Spinal cord (tissue), 10 donors: Measurements from ENCODE around the gene FAM83G. TPM values are rescaled to one million over a fixed set of nuclear protein-coding genes. Genes with fewer than 3 reads are reported as not detected.
A peak's percentile ranks its signal among the peaks of the same experiment; 100 is the strongest.

Source experiments
- DNase-seq, 6 donors: peaks; one replicate each; pipeline versions ENCODE4 v3.0.0 to v3.0.0-alpha.2; 2013 to 2015; ENCODE audit warnings: low spot score in 6 of 6, low read depth in 4 of 6
- H3K27ac ChIP-seq: one replicate; pipeline ENCODE4 v1.5.1; 2013; ENCODE audit warnings: low read depth, low read length, control low read depth
- H3K27me3 ChIP-seq: one replicate; pipeline ENCODE4 v1.6.1; 2013; ENCODE audit warnings: low read length; ENCODE audit not compliant: control insufficient read depth, insufficient read depth
- H3K36me3 ChIP-seq: one replicate; pipeline ENCODE4 v1.6.1; 2013; ENCODE audit warnings: low read length; ENCODE audit not compliant: control insufficient read depth, insufficient read depth
- H3K4me1 ChIP-seq: one replicate; pipeline ENCODE4 v1.6.1; 2013; ENCODE audit warnings: low read length; ENCODE audit not compliant: control insufficient read depth, insufficient read depth
- H3K4me3 ChIP-seq: one replicate; pipeline ENCODE4 v1.5.1; 2013; ENCODE audit warnings: low read depth, low read length, control low read depth
- H3K9me3 ChIP-seq: one replicate; pipeline ENCODE4 v1.6.1; 2013; ENCODE audit warnings: low read length; ENCODE audit not compliant: control insufficient read depth, insufficient read depth
- WGBS: methylation state at CpG from one replicate; pipeline ENCODE4 v1.1.5; 2013; ENCODE audit warnings: missing lambda C conversion rate; ENCODE audit not compliant: insufficient coverage; 5-methylcytosine and 5-hydroxymethylcytosine counted together
- polyA plus RNA-seq, 2 donors: library from polyadenylated mRNA; unstranded; fragments of 120-200 nt; gene quantifications; one replicate each; pipeline ENCODE4 v1.2.1, GENCODE V29; 2013; ENCODE audit not compliant: insufficient read length in 2 of 2
- total RNA-seq, 2 donors: library from RNA; depleted of rRNA in 1 of 2; stranded (reverse); fragments of 120-200 nt in 1 of 2; fragments of >200 nt in 1 of 2; gene quantifications; one replicate each; pipeline versions ENCODE4 v1.2.3 to v1.2.4, GENCODE V29; 2013 to 2014
- donor health status: healthy.

Gene FAM83G
- total and polyA plus RNA-seq, 4 donors = 1.2 to 2.1 (median 1.6) TPM

DNA sequence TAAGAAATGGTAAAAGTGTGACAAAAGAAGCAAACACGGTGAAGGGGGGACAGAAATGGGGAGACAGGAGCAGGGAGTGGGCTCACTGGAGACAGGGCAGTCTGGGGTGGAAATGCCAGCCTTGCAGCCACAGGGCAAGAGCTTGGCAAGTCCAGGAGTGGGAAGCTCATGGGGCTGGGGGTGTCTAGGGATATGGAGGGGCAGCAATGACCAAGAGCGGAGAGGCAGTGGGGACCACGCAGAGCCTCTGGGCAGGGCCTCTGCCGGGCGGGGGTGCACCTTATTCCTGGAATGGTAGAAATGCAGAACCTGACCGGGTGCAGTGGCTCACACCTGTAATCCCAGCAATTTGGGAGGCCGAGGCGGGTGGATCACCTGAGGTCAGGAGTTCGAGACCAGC is 40.0 kb downstream of the FAM83G start:
- DNase-seq = no peak

DNA sequence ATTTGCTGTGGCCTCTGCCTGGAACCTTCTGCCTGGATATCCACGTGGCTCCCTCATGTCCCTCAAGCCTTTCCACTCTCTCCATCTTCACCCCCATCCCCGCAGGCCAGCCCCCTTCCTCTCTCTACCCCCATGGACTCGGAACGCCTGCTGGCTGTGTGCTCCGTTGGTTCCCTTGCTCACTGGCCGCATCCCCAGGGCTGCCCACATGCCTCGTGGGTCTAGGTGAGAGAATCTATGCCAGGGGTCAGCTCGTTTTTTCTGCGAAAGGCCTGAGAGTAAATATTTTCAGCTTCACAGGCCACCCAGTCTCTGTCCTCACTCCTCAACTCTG is 40.6 kb downstream of the FAM83G start:
- Histone ChIP-seq H3K36me3 (peaks cover under 1% of the 10 kb centered on the region), H3K4me1 (peaks cover 16% of the 10 kb centered on the region), H3K27me3 (no peaks in the 10 kb centered on the region), H3K9me3 (no peaks in the 10 kb centered on the region), H3K4me3 (no peak overlapping the region), H3K27ac (no peak overlapping the region)
- DNase-seq = no peak
- 84% methylated on average over 8 of the region's 9 CpGs for WGBS

More for the DNA sequence above, 40.0 kb downstream of the FAM83G start:
- WGBS = 89% methylated on average over 6 of the region's 9 CpGs
- H3K4me3 ChIP-seq = no peak overlapping the region
- no peaks in the 10 kb centered on the region for H3K27me3 ChIP-seq
- H3K27ac ChIP-seq = no peak overlapping the region
- peaks cover 22% of the 10 kb centered on the region for H3K4me1 ChIP-seq
- H3K9me3 ChIP-seq = no peaks in the 10 kb centered on the region
- peaks cover 5% of the 10 kb centered on the region for H3K36me3 ChIP-seq

DNA sequence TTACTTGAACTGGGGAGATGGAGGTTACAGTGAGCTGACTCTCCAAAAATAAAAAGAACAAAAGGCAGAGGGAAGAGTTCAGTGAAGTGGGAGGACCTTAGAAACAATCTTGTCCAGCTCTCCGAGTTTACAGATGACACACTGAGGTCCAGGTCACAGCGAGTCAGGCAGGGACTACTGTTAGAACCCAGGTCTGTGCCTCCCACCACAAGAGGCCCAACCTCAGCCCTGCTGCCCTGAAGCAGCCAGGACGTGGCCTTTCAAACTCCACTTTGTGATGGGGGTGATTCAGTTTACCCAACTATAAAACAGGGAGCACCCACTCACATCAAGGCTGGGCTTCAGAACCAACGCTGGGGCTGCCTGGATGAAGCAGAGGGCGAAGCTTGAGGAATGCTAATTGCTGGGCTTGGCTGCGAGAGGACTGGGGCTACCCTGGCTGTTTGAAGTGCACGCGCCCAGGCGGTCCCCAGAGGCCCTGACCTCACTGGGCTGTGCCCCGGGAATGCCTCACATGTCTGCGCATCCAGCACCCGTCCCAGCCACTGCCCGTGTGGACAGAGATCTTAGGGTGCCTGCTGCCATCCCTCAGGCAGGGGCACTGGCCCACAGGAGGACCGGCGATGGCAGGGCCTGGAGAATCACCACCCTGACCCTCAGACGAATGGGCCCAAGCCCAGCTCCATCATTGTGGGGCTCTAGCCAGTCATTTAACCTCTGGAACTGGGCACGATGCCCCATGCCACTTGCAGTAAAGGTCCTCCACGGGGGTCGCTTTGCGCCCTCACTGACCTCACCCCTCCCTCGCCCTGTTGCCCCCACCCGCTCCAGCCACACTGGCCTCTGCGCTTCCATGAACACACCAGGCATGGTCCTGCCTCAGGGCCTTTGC is 41.2 kb downstream of the FAM83G start:
- Histone ChIP-seq H3K27ac (no peak overlapping the region), H3K27me3 (no peaks in the 10 kb centered on the region), H3K36me3 (no peaks in the 10 kb centered on the region), H3K4me1 (peaks cover 15% of the 10 kb centered on the region), H3K9me3 (no peaks in the 10 kb centered on the region), H3K4me3 (no peak overlapping the region)
- 85% methylated on average over 21 of the region's 23 CpGs for WGBS
- DNase-seq = no peak

DNA sequence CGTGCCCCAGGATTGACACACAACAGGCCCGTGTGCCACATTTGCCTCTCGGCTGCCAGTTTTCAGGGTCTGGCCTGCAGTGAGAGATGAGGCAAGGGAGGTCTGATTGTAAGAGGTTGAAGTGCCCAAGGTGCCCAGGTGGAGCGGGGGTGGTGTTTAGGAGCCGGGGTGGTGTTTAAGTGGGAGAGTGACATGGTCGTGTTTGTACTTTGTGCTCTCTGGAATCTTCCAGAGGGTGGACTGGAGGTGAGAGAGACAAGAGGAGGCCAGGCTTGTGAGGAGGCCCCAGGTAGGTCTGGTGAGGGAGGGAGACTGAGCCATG is 42.1 kb downstream of the FAM83G start:
- no peak for DNase-seq
- H3K36me3 ChIP-seq = no peaks in the 10 kb centered on the region
- H3K4me3 ChIP-seq = no peak overlapping the region
- H3K27me3 ChIP-seq = no peaks in the 10 kb centered on the region
- H3K27ac ChIP-seq = no peak overlapping the region
- H3K9me3 ChIP-seq = no peaks in the 10 kb centered on the region
- WGBS = 63% methylated on average over 6 of the region's 6 CpGs
- peaks cover 6% of the 10 kb centered on the region for H3K4me1 ChIP-seq

DNA sequence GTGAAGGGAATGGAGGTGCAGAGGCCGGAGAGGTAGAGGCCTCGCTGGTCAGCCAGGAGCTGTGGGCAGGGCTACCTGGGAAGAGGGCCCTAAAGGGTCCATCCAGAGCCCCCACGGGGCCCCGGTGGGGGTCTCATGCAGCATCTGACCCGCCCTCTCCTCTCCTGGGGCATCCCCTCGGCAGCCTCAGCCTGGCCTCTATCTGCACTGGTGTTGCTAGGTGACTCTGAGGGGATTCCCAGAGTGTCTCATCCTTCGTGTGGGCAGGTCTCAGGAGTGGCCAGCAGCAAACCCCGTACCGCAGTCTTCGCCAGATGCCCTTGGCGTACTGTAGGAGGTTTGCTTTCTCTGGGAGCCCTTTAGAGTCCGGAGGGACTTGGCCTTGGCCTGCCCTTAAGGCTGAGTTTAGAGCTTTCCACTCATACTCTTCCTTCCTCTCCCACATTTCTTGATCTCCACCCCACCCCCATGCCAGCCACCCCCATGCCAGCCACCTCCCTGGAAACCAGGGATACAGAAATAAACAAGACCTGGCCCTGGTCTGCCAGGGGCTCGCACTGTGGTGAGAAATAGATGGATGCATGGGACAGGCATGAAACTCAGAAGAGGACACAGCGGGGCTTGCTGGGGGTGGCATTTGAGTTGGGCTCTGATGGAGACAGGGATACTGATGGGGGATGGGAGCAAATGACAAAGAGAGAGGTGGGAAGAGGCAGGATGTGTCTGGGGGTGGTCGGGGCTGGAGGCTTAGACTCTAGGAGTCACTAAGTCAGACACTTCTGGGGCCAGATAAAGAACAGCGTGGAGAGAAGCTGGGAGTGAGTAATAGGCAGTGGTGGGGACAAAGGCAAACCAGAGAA is 42.7 kb downstream of the FAM83G start:
- Histone ChIP-seq H3K9me3 (no peaks in the 10 kb centered on the region), H3K27me3 (no peaks in the 10 kb centered on the region), H3K4me1 (peaks cover under 1% of the 10 kb centered on the region), H3K36me3 (no peaks in the 10 kb centered on the region), H3K4me3 (no peak overlapping the region), H3K27ac (no peak overlapping the region)
- DNase-seq = no peak
- WGBS = 78% methylated on average over 15 of the region's 16 CpGs

DNA sequence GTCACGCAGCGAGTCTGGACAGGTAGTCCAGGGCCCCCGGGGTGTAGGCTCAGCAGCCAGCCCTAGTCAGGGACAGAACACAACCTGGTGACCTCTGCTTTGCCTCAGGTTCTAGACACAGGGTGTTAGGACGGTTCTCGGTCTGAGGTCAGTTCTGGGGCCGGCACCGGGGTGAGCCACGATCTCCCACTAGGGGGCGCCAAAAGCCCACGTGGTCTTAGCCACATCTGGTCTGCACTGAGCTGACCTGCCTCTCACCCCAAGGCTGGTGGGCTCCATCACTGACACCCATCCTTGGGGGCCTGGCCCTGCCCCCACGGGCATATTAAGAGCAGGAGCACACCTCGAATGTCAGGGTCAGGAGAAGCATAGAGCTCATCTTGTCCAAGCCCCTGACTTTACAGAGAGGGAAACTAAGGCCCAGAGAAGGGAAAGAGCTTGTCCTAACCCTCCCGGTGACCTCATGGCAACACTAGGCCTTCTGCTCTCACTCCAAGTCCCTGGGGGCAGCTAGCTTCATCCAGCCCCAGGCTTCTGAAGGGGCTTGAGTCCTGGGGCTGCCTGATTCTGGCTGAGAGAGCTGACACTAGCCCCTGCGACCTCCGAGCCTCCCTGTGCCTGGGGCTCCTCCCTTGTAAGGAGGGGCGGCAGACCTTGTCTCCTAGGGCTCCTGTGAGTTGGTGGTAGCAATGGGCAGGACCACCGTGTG is 43.6 kb downstream of the FAM83G start:
- Histone ChIP-seq H3K4me3 (no peak overlapping the region), H3K36me3 (no peaks in the 10 kb centered on the region), H3K27me3 (no peaks in the 10 kb centered on the region), H3K27ac (no peak overlapping the region), H3K9me3 (no peaks in the 10 kb centered on the region), H3K4me1 (no peaks in the 10 kb centered on the region)
- peak in 5 of 6 donors; percentile 6 to 66 (median 20) for DNase-seq
- 36% methylated on average over 17 of the region's 17 CpGs for WGBS

DNA sequence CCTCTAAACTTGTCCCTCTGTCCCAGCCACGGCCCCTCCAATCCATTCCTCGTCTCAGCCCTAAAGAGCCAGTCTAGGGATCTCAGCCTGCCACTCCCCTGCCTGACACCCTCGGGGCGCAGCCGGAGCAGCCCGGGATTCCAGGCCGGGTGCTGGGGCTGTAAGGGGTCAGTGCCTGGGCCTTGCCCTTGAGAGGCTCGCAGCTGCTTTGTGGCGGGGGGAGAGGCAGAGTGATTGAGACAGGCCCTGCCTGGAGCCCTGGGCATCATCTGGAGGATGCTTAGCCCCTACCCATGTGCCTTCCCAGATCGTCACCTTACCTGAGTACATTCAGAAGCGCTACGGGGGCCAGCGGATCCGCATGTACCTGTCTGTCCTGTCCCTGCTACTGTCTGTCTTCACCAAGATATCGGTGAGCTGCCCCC is 44.3 kb downstream of the FAM83G start:
- DNase-seq = no peak
- H3K9me3 ChIP-seq = no peaks in the 10 kb centered on the region
- no peaks in the 10 kb centered on the region for H3K4me1 ChIP-seq
- H3K4me3 ChIP-seq = no peak overlapping the region
- H3K27ac ChIP-seq = no peak overlapping the region
- 95% methylated on average over 14 of the region's 15 CpGs for WGBS
- H3K36me3 ChIP-seq = no peaks in the 10 kb centered on the region
- no peaks in the 10 kb centered on the region for H3K27me3 ChIP-seq

DNA sequence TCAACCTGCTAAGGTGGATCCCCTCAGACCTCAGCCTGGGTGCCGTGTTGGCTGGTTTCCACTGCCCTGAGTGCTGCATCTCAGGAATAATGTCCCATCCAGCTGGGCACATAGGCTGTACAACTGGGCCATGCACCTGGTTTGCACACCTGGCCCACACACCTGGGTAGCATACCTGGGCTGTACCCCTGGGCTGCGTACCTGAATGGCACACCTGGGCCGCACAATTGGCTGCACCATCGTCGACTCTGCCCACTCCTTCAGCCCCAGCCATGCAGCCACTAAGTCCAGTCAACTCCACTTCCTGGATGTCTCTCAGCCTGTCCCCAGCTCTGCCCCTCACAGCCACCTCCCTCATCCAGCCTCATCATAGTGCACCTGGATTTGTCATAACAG is 44.7 kb downstream of the FAM83G start:
- H3K4me1 ChIP-seq = no peaks in the 10 kb centered on the region
- DNase-seq = no peak
- WGBS = 93% methylated on average over 5 of the region's 5 CpGs
- H3K27me3 ChIP-seq = no peaks in the 10 kb centered on the region
- no peaks in the 10 kb centered on the region for H3K36me3 ChIP-seq
- no peaks in the 10 kb centered on the region for H3K9me3 ChIP-seq
- no peak overlapping the region for H3K27ac ChIP-seq
- no peak overlapping the region for H3K4me3 ChIP-seq

DNA sequence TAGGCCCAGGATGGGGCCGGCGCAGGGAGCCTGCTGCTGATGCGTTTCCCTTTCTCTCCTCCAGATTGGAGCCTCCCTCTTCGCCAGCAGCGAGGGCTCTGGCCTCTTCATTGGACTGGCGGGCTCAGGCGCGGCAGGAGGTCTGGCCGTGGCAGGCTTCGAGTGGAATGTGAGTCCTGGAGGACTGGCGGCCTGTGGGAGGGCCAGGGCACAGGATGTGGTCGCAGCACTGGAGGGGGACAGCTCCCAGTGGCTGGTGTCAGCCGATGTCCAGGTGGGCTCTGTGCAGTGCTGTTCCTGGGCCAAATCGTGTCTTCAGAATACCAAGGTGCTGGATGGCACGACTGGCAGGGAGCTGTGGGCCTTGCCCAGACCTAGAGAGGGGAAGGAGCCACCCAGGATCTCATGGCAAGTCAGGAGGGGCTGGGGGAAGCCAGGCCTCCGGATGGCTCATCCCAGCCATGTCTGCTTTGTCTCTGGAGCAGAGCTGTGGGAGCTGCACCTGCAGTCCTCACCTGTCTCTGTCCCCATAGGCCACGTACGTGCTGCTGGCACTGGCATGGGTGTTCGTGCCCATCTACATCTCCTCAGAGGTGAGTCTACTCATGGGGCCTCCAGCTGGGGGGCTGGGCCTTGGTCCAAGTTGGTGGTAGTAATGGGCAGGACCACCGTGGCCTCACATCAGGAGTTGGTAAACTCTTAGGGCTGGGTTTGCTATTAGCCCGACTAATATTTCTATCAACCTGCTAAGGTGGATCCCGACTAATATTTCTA is 45.3 kb downstream of the FAM83G start:
- Histone ChIP-seq H3K4me1 (no peaks in the 10 kb centered on the region), H3K36me3 (no peaks in the 10 kb centered on the region), H3K27ac (no peak overlapping the region), H3K9me3 (no peaks in the 10 kb centered on the region), H3K27me3 (no peaks in the 10 kb centered on the region), H3K4me3 (no peak overlapping the region)
- WGBS = 79% methylated on average over 20 of the region's 22 CpGs
- no peak for DNase-seq
